Left forelimb (tissue), 1 donor: ENCODE results near the gene GSTM2.
"Not testable (repeated sequence)": the region's sequence is repeated elsewhere in the genome, so short reads cannot be mapped to it uniquely, and the experiment has no call there.

ENCODE experiments used
- DNase-seq: peaks from one replicate; pipeline ENCODE4 v3.0.0-alpha.2; 2018; ENCODE audit warnings: low spot score

Gene GSTM2

DNA sequence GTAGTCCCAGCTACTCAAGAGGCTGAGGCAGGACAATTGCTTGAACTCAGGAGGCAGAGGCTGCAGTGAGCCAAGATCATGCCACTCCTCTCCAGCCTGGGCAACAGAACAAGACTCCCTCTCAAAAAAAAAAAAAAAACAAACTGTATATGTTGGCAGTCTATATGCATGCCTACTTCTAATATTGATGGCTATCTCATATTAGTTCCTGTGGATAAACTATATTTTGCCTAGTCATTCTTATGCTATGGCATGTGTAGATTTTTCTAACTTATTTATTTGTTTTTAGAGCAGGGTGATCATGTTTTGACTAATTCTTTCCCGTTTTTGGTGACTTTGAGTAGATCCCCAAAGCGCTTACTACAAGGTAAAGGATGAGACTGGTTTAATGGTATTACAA lies 10.8 kb downstream of the GSTM2 start:
- DNase-seq = not testable (repeated sequence)

DNA sequence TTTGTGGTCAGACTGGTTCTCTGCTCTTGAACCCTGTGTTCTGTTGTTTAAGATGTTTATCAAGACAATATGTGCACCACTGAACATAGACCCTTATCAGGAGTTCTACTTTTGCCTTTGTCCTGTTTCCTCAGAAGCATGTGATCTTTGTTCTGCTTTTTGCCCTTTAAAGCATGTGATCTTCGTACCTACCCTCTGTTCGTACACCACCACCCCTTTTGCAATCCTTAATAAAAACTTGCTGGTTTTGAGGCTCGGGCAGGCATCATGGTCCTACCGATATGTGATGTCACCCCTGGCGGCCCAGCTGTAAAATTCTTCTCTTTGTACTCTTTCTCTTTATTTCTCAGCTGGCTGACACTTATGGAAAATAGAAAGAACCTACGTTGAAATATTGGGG lies 16.9 kb downstream of the GSTM2 start:
- DNase-seq = not testable (repeated sequence)

DNA sequence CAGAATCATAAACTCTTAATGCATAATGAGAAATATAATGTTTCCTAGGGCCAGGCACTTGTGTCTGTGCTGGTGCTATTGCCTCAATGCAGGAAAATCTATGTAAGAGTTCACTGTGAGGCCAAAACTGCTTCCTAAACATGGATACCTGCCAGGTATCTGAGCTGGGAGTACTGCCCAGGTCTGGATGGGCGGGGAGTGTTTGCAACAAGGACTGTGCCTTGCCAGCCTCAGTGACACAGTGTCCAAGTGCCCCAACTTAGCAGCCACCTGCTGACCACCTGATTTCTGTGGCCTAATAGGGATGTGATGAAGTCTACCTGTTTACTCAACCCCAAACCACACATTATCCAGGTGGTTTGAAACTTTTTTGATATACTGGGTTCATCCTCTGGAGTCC lies 17.5 kb downstream of the GSTM2 start:
- DNase-seq = not testable (repeated sequence)

DNA sequence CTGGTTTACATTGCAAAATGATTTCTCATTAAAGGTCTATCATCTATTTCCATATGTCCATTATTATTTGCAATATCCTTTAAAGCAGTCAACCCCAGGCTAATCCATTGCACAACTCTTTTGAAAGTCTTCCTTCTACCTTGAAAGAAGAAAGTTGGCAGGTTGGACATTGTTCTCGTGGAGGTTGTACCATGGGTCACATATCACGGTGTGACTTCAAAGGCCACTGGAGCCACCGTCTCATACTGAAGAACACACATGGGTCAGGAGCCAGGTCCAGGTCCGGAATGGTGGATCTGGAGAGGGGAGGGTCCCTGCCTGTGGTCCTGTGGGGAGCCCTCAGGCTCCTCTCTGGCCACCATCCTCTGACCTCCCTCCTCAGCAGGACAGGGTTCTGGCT lies 18.0 kb downstream of the GSTM2 start:
- not testable (repeated sequence) for DNase-seq

DNA sequence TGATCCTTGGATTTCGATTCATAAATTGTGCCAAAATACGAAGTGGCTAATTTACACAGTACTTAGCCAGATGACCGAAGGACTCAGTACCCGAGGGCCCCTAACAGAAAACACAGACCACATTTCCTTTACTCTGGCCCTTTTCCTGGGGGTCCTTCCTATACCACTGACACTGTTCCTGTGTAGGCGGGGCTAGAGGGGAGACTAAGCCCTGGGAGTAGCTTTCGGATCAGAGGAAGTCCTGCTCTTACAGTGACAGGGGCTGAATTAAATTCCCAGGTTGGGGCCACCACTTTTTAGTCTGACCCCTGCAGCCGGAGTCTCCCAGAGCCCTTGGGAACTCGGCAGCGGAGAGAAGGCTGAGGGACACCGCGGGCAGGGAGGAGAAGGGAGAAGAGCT lies 19.3 kb downstream of the GSTM2 start:
- DNase-seq = not testable (repeated sequence)

DNA sequence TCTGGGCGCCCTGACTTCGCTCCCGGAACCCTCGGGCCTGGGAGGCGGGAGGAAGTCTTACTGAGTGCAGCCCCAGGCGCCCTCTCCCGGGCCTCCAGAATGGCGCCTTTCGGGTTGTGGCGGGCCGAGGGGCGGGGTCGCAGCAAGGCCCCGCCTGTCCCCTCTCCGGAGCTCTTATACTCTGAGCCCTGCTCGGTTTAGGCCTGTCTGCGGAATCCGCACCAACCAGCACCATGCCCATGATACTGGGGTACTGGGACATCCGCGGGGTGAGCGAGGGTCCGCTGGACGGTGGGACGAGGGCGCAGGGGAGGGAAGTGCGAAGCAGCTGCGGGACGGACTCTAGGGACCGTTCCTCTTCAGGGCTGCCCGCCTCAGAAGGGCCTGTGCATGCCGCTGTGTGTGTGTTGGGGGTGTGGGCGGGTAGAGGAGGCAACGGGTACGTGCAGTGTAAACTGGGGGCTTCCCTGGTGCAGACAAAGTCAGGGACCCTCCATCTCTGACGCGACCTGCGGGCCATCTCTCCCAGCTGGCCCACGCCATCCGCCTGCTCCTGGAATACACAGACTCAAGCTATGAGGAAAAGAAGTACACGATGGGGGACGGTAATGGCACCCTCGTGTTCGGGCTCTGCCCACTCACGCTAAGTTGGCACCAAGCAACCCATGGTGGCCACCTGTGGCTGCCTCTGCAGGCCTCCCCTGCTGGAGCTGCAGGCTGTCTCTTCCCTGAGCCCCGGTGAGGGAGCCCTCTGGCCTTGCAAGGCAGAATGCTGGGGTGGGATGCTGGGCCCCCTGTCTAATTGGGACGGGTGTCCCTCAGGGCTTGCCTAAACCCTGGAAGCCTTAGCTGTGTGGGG lies 20.0 kb downstream of the GSTM2 start, which contains the start of gene GSTM1:
Gene GSTM1, plus strand, starts transcription at position 177 of the 859 bp plus-strand sequence. Its CDS starts 57 bp downstream, at position 234.
- no peak for DNase-seq

DNA sequence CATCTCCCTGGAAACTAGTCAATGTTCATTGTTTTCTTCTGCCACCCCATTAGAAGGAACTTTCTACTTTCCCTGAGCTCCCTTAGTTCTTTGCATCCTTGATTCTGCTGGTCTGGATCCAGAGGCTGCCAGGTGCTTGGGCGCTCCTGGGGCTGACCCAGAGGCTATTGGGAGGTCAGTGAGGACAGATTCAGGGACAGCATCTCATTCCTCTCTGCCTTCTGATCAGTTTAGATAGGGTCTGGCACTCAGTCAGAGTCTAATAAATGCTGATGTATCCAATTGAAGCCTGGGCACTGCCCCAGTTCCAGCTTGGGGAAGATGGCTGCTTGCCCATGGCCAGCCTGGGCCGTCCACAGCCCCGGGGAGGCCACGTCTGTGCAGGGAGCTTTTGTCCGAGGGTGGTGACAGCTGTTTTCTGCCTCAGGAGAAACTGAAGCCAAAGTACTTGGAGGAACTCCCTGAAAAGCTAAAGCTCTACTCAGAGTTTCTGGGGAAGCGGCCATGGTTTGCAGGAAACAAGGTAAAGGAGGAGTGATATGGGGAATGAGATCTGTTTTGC lies 22.1 kb downstream of the GSTM2 start:
- no peak for DNase-seq

DNA sequence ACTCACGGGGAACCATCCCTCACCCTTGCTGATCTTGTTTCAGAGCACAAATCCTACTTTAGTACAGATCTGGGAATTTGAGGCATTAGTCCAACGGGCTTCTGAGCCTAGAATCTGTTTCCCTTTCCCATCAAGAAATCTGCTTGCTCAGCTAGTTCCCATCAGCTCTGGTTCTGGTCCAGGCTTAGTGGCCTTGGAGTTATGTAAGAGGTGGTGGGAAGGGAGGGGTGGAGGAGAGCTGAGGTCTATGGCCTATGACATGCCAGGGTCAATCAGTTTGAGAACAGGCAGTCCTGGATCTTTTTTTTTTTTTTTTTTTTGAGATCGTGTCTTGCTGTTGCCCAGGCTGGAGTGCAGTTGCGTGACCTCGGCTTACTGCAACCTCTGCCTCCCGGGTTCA lies 23.9 kb downstream of the GSTM2 start:
- DNase-seq = no peak

DNA sequence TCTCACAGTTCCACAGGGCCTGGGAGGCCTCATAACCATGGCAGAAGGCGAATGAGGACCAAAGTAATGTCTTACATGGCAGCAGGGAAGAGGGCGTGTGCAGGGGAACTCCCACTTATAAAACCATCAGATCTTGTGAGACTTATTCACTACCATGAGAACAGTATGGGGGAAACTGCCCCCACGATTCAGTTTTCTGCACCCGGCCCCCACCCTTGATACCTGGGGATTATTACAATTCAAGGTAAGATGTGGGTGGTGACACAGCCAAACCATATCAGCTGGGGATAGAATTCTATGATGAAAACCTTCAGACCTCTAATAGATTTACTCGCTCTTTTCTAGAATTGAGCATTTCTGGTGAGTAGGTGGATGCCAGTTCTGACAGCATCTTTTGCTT lies 26.5 kb downstream of the GSTM2 start:
- not testable (repeated sequence) for DNase-seq

DNA sequence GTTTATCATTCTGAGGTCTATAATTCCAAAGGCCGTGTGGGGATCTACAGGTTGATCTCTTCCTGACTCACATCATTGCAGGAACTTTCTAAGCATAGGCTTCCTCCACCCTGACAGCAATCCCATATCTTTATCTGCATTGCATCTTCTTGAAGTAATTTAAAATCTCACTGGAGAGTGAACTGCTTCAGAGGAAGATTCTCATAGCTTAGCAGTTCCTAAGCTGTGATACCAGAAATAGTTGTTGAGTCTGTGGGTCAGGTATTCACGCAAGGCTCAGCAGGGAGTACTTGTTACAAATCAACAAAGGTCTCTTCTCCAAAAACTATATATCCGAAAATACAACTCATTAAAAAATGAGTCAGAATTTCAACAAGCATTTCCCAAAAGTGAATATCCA lies 27.3 kb downstream of the GSTM2 start:
- DNase-seq = not testable (repeated sequence)

DNA sequence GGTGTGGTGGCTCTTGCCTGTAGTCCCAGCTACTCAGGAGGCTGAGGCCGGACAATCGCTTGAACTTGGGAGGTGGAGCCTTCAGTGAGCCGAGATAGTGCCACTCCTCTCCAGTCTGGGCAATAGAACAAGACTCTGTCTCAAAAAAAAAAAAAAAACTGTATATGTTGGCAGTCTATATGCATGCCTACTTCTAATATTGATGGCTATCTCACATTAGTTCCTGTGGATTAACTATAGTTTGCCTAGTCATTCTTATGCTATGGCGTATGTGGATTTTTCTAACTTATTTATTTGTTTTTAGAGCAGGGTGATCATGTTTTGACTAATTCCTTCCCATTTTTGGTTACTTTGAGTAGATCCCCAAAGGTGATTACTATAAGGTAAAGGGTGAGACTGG lies 29.2 kb downstream of the GSTM2 start:
- no peak for DNase-seq

DNA sequence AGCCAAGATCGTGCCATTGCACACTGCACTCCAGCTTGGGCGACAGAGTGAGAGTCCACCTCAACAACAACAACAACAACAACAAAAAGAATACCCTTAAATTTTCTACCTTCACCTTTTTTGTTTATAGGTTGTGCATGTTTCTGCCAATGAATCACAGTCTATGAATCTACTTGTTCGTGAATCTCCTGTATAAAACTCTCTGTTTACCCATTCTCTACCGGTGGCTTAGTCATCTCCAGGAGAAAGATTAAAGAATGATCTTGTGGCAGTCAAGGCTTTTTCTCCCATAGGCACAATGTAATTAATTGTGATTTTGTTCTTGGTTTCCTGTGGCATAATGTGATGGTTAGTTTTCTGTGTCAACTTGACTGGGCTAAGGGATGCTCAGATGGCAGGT lies 30.0 kb downstream of the GSTM2 start:
- not testable (repeated sequence) for DNase-seq

DNA sequence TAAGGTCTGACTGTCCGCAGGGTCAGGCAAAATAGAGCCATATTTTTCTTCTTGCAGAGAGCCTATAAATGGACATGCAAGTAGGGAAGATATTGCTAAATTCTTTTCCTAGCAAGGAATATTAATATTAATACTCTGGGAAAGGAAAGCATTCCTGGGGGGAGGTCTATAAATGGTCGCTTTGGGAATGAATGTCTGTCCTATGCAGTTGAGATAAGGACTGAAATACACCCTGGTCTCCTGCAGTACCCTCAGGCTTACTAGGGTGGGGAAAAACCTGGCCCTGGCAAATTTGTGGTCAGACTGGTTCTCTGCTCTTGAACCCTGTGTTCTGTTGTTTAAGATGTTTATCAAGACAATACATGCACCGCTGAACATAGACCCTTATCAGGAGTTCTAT lies 35.1 kb downstream of the GSTM2 start:
- DNase-seq = not testable (repeated sequence)

DNA sequence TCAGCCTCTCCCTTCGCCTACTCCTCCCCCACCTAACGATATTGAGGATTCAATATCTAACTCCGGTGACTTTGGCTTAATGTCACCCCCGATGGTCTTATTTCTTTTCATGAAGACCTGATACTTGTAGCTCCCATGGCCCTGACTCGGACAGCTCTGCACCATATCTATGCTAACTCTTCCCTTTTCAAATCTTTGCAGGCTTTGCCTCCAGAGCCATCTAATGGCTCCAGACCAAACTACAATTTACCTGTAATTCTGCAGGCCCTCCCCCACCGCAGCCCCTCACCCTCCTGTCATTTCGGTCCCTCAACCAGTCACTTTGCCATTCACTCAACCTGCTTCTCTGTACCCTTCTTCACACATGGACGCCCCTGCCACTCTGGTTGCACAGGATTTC lies 36.3 kb downstream of the GSTM2 start:
- no peak for DNase-seq

DNA sequence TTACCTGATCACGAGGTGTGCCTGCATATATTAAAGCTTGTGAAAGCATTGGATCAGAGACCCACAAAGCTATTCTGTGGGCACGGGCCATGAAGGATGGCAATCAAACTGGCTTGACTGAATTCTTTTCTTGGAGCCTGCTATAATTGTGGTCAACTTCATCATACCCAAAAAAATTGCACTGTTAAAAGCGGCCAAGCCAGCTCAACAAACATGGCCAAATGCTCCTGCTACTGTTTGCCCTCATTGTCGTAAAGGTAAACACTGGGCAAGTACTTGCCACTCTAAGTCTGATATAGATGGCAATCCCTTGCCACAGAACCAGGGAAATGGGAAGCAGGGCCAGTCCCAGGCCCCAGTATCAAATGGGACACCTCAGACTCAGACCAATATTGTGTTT lies 37.6 kb downstream of the GSTM2 start:
- no peak for DNase-seq

DNA sequence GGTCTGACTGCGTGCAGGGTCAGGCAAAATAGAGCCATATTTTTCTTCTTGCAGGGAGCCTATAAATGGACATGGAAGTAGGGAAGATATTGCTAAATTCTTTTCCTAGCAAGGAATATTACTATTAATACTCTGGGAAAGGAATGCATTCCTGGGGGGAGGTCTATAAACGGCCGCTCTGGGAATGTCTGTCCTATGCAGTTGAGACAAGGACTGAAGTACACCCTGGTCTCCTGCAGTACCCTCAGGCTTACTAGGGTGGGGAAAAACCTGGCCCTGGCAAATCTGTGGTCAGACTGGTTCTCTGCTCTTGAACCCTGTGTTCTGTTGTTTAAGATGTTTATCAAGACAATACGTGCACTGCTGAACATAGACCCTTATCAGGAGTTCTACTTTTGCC lies 41.1 kb downstream of the GSTM2 start:
- not testable (repeated sequence) for DNase-seq

DNA sequence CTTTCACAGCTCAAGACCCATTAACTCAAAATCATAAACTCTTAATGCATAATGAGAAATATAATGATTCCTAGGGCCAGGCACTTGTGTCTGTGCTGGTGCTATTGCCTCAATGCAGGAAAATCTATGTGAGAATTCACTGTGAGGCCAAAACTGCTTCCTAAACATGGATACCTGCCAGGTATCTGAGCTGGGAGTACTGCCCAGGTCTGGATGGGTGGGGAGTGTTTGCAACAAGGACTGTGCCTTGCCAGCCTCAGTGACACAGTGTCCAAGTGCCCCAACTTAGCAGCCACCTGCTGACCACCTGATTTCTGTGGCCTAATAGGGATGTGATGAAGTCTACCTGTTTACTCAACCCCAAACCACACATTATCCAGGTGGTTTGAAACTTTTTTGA lies 42.0 kb downstream of the GSTM2 start:
- DNase-seq = not testable (repeated sequence)

DNA sequence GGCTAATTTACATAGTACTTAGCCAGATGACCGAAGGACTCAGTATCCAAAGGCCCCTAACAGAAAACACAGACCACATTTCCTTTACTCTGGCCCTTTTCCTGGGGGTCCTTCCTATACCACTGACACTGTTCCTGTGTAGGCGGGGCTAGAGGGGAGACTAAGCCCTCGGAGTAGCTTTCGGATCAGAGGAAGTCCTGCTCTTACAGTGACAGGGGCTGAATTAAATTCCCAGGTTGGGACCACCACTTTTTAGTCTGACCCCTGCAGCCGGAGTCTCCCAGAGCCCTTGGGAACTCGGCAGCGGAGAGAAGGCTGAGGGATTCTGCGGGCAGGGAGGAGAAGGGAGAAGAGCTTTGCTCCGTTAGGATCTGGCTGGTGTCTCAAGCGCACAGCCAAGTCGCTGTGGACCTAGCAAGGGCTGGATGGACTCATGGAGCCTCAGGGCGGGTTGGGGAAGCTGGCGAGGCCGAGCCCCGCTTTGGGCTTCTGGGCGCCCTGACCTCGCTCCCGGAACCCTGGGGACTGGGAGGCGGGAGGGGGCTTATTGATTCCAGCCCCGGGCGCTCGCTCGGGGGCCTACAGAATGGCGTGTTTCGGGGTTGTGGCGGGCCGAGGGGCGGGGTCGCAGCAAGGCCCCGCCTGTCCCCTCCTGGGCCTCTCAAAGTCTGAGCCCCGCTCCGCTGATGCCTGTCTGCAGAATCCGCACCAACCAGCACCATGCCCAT lies 43.9 kb downstream of the GSTM2 start, which contains the start of gene GSTM5:
Gene GSTM5, plus strand, starts transcription at position 659 of the 728 bp plus-strand sequence. Its CDS starts 62 bp downstream, at position 721.
- DNase-seq = not testable (repeated sequence)

DNA sequence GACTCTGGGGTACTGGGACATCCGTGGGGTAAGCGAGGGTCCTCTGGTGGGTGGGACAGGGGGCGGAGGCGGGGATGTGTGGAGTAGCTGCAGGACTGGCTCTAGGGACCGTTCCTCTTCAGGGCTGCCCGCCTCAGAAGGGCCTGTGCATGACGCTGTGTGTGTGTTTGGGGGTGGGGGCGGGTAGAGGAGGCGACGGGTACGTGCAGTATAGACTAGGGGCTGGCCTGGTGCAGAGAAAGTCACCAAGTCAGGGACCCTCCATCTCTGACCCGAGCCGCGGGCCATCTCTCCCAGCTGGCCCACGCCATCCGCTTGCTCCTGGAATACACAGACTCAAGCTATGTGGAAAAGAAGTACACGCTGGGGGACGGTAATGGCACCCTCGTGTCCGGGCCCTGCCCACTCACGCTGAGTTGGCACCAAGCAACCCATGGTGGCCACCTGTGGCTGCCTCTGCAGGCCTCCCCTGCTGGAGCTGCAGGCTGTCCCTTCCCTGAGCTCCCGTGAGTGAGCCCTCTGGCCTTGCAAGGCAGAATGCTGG lies 44.5 kb downstream of the GSTM2 start:
- no peak for DNase-seq

DNA sequence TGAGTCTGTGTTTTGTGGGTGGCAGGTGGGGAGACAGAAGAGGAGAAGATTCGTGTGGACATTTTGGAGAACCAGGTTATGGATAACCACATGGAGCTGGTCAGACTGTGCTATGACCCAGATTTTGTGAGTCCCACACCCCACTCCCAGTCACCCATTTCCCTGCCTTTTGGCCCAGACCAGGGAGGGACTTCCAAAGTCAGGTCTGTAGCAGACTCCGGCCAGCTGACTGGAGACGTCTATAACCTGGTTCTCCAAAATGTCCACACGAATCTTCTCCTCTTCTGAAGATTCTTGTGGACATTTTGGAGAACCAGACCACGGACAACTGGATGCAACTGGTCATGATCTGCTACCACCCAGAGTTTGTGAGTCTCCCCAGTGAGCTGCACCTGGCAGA lies 45.8 kb downstream of the GSTM2 start:
- DNase-seq = no peak

DNA sequence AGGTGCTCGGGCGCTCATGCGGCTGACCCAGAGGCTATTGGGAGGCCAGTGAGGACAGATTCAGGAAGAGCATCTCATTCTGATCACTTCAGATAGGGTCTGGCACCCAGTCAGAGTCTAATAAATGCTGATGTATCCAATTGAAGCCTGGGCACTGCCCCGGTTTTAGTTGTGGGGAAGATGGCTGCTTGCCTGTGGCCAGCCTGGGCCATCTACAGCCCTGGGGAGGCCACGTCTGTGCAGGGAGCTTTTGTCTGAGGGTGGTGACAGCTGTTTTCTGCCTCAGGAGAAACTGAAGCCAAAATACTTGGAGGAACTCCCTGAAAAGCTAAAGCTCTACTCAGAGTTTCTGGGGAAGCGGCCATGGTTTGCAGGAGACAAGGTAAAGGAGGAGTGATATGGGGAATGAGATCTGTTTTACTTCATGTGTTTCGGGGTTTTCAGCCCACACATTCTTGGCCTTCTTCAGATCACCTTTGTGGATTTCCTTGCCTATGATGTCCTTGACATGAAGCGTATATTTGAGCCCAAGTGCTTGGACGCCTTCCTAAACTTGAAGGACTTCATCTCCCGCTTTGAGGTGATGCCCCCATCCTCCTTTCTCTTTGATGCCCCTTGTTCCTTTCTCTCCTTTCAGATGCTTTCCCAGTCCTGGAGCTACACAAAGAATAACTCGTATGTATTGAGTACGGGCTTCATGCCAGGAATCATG lies 47.0 kb downstream of the GSTM2 start:
- DNase-seq = no peak

DNA sequence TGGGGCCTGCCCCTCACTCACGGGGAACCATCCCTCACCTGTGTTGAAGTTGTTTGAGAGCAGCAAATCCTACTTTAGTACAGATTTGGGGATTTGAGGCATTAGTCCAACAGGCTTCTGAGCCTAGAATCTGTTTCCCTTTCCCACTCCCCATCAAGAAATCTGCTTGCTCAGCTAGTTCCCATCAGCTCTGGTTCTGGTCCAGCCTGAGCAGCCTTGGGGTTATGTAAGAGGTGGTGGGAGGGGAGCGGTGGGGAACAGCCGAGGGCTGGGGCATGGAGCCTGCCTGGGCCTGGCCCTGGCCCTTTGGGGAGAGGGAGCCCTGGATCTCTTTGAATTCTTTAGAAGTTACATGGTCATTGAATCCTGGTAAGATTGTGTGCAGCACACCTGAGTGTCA lies 48.3 kb downstream of the GSTM2 start:
- no peak for DNase-seq
